GM18511 (cell line): ENCODE data around the gene UNC5C.

ENCODE experiments used
- ATAC-seq: cut with Tn5 transposase; IDR thresholded peaks from one replicate; pipeline ENCODE4 v1.9.1; 2021; ENCODE audit warnings: mild to moderate bottlenecking, moderate library complexity; ENCODE audit not compliant: unreplicated experiment

Gene UNC5C

GRCh38 chr4:95232358-95233156, 316.2 kb downstream of the UNC5C start:
- no peak for ATAC-seq

- ATAC-seq, result no peak
These were observed 317.1 kb downstream of the UNC5C start for GRCh38 chr4:95231681-95232080.

GRCh38 chr4:95225849-95226248, 322.9 kb downstream of the UNC5C start:
- no peak for ATAC-seq

GRCh38 chr4:95224402-95224801, 324.4 kb downstream of the UNC5C start:
- ATAC-seq, result no peak

DNA sequence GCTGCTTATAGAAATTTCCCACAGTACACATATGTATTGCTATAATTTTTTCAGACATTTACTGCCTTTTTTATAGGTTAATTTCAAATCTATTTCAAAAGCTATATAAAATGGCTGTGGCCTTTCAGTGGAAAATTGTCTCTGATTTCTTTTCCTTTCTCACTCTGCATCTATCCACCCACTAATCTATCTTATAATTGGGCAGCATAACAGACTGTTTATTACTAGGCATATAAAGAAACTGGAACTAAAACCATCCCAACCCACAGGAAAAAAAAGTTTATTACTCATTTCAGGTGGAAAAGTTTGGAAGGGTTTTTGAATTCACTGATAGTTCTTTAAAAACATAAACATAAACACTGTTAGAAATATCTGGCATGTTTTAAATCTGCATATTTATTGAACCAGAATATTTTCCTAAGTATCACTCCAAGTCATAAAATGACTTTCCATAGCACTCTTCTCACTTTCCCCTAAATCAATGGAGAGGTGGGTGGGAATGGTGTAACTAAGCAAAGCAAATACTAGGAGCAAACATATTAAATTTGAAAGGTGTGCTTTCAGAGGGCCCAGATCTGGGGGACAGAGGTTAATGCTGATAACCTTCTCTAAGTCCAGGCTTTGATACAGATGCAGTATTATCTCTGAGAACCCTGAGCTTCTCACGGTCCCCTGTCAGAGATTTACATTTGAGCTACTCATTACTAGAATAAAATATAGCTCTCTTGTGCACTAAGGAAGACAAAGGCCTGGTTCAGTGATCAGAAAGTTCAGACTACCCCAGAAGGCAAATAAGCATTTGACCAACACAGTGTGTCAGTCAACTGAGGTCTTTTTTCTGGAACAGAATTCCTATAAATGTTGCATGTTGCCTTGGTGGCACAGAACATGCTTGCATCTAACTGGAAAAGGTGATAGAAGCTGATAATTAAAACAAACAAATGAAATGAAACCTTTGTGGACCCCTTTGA, 328.3 kb downstream of the UNC5C start:
- no peak for ATAC-seq

DNA sequence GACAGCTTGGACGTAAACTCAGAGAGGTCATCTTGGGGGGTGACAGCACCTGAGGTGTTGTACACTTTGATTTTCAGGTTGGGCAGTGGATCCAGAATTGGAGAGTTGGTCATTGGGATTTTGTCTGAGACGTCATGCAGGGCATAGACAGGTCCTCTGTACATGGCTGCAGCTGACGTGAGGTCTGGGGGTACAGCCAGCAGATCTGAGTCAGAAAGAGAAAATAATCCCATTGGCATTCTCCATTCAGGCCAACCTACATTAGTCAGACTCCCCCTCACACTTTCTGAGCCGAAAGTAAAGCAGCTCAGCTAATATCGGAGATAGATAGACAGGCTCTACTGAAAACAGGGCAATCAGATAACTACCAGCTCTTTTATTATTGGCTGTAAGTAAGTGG, 329.7 kb downstream of the UNC5C start:
- ATAC-seq, result no peak

GRCh38 chr4:95217197-95217596, 331.6 kb downstream of the UNC5C start:
- ATAC-seq, result no peak

DNA sequence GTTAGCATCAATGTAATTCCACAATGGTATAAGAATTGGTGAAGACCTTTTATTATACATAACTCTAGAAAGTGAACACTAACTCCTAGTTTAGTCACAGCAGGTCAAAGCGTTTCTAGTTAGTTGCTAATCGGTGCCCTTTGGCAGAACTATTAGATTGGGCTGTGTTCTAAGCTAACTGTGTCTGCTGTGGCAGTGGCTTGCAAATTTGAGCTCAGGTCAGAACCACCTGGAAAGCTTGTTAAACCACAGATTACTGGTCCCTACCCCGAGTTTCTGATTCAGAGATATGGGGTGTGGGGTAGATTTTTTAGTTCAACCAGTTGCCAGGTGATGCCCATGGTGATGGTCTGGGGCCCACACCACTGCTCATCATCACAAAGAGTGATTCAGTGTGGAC, 332.1 kb downstream of the UNC5C start:
- ATAC-seq, result no peak

- no peak for ATAC-seq
These were observed 332.7 kb downstream of the UNC5C start for GRCh38 chr4:95215991-95216605.

DNA sequence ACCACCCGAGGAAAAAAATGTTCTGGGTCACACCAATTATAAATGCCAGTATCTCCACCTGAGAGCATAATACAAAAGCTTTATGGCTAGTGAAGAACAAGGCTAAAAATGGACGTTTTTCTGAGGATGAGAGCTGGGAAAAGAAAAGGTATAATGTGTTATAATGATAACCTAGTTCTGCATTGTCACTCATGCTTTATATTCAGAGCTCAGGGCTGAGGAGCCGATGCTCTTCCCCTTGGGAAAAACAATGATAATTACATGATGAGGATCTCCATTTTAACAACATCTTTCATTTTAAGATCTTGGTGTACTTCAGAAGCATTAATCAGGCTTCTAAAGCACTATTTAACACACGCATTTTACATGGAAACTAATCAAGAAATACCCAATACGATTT, 333.7 kb downstream of the UNC5C start:
- ATAC-seq, result no peak

DNA sequence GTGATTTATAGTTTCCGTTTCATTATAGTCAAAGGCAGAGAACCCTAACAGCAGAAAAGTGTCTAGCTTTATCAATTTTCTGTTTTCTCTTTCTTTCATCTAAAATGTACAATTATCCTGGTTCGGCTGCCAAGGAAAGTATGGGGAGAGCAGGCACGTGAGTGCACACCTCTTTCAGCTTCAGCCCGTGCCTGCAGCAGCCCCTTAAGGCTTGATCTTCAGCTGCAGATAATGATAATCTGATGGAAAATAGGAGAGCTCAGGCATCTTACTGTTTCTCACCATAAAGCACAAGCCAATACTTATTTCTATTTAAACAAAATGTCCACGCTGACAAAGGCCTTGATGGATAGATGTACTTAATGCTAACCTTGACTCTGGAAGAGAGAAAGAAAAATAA, 334.4 kb downstream of the UNC5C start:
- no peak for ATAC-seq

DNA sequence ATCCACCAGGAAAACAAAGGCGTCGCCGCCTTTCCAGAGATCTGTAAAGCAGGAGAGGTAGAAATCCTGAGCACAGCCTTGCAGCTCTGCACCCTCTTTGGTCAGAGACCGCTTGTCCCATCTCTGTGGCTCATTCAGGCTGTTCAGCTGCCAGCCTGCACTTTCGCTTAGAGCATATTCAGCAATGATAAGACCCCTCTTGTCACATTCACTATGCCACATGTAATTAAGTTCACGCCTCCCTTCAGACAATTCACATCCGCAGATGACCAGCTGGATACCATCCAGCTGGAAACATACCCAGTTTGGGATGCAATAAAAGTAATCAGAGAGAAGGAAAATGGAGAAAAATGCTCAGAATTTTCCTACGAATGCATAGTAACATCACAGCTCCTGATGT, 335.4 kb downstream of the UNC5C start:
- no peak for ATAC-seq

- ATAC-seq, result no peak
These were observed 336.1 kb downstream of the UNC5C start for GRCh38 chr4:95212692-95213091.

DNA sequence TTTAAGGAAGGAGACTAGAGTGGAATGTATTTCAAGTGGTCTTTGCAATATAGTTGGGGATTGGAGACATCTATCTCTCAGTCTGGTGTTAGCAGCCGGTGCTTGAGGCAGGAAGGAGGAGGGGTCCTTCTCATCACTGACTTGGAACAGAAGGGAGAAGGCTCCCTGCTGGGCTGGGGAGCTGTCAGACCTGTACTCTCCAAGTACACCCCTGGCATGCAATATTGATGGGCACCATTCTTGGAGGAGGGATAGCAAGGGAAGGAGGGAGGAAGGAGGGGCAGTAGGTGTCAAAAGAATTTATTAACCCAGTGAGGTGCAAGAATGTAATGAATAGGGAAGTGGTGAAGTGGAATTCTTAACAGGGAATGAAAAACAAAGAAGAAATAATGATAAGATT, 338.8 kb downstream of the UNC5C start:
- ATAC-seq, result no peak

DNA sequence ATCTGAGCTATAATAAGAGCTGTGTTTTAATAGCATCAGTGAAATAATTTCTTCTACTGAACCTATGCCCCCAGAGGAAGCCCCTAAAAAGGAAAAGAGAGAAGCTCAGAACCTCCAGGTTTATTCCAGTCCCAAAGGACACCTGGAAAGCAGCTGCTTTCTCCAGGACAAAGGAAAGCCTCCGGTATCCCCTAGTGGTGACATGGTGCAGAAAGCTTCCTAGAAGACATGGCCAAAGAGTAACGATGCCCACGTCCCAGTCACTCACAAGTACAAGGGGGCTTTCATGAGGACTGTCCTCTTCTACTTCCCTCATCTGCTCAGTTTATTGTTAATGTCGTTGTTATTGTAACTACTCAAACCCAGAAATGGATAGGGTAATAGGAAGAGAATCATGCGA, 343.9 kb downstream of the UNC5C start:
- no peak for ATAC-seq

GRCh38 chr4:95204267-95204844, 344.4 kb downstream of the UNC5C start:
- ATAC-seq, result no peak

DNA sequence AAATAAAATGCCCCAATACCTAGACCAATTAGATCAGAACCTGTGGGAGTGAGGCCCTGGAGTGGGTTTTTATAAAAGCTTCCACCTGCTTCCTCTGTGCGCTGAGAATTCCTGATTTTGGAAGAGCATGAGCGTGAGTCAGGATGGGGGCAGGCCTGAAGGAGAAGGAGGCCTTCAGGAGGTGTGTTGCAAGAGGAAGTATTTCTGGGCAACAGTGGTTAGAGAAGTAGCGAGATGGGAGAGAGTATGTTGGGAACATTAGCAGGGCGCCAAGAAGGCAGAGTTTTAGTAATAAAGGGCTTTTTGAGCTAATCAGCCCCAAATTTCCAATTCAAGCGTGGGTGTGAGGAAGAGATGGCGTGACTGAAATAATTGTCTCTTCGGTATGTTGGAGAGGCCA, 349.8 kb downstream of the UNC5C start:
- no peak for ATAC-seq

GRCh38 chr4:95197353-95197752, 351.4 kb downstream of the UNC5C start:
- ATAC-seq, result no peak

GRCh38 chr4:95193391-95194224, 355.2 kb downstream of the UNC5C start:
- no peak for ATAC-seq

DNA sequence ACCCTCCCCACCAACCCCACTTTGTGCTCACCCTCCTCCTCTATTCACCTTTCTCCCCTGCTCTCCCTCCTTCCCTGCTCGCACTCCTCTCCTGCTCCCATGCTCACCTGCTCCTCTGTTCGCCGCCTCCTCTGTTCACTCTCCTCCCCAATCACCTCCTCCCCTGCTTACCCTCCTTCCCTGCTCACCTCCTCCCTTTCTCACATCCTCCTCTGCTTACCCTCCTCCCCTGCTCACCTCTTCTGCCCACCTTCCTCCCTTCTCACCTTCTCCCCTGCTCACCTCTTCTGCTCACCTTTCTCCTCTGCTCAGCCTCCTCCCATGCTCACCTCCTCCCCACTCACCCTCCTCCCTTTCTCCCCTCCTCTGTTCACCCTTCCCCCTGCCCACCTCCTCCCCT, 357.2 kb downstream of the UNC5C start:
- no peak for ATAC-seq
